Sciatic nerve (tissue), 2 donors: ENCODE measurements around the gene EEF2. TPM values are rescaled to one million over a fixed set of nuclear protein-coding genes. Genes with fewer than 3 reads are reported as not detected.

ENCODE experiments used
- ATAC-seq: fragments of 200-7000 bp; cut with Tn5 transposase; one replicate; pipeline ENCODE4 v1.9.1; 2020; ENCODE audit warnings: mild to moderate bottlenecking, moderate library complexity
- DNase-seq: peaks from one replicate; pipeline ENCODE4 v3.0.0-alpha.2; 2020; ENCODE audit warnings: low spot score
- intact Hi-C: fragments of 100-400 bp; cut with DNase I; formaldehyde crosslinking; loops from one replicate; pipeline ENCODE4 v1.14.2; 2022
- total RNA-seq: library from RNA; stranded (reverse); fragmentation: NEBNext Ultra II Directional; extraction: Animal tissue kit (Norgen Biotek cat#: 25700); gene quantifications from one replicate; pipeline ENCODE4 v1.2.1, GENCODE V29; 2021
- donor health status: DM: no; HTN: no; CAD: no.
- donor health status: DM: no; HTN: no; CAD: no.

Gene EEF2
- total RNA-seq, 1 donor from 2014 or later: 1,381 TPM

GRCh38 chr19:3990815-3991117 is 5.5 kb upstream of the EEF2 start:
- ATAC-seq (no peak), DNase-seq (no peak)
- intact Hi-C loops: no loop called here

DNA sequence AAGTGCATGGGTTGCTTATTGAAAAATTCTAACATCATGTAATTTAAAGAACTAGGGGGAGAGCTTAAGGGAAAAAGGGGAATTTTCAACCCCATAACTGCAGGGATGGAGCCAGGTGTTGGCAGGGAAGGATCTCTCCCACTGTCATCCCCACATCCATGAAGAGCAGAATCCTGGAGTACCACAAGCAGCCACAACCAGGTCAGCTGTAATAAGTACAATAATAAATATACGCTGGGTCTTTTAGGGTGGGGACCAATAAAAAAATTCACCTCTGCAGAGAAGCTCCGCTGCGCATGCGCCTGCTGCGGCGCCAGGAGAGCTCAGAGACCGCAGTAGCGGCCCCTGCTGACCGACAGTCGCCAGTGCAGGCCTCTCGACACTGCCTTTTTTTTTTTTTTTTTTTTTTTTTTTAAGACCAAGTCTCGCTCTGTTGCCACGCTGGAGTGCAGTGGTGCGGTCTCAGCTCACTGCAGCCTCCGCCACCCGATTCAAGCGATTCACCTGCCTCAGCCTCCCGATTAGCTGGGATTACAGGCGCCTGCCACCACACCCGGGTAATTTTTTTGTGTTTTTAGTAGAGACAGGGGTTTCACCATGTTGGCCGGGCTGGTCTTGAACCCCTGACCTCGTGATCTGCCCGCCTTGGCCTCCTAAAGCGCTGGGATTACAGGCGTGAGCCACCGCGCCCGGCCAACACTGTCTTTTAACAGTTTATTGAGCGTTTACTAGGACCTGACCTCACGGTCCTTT is 2.5 kb upstream of the EEF2 start:
- peak; percentile 91 for DNase-seq
- intact Hi-C loops: loop anchor here (10.0 kb wide), 1 partner anchor 217 kb away; no protein-coding TSS in a partner anchor
- peak; percentile 22 for ATAC-seq

DNA sequence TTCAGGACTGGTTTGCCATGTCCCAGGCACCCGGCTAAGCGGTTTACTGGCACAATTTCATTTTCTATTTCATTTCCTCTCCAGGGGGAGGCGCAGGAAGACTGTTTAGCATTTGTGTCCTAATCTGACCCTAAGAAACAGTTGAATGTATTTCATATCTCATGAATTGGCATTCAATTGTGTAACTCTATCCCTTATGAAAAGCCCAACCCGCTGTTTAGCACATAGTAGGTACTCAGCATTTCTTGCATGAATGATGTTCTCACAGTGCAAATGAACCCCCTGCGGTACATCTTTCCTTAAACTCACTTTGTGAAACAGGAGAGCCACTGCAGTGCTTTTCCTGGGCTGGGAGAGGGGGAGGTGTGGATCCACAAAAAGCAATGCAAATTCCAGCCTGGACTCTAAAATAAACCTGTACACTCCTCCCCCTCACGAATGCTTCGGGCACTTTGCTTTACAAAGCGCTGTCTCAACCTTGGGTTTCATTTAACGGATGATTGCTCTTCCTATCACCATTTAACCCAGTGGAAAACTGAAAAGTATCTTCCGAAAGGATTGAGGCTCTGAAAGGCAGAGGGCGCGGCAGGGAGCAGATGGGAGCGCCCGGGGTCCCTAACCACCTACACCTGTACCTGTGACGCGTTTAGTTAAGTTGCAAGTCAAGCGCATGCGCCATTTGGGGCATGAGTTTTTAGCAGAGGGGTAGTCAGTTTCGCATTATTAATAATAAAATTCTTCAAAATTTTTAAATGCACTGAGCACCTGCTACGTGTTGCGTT is 1.2 kb upstream of the EEF2 start:
- intact Hi-C loops: loop anchor here (10.0 kb wide), 1 partner anchor 218 kb away; no protein-coding TSS in a partner anchor
- ATAC-seq: peak; percentile 69
- no peak for DNase-seq

- intact Hi-C loops: loop anchor here (10.0 kb wide), 1 partner anchor 219 kb away; no protein-coding TSS in a partner anchor
- DNase-seq: no peak
- no peak for ATAC-seq
Measured at GRCh38 chr19:3985643-3986259, 488 bp upstream of the EEF2 start.

DNA sequence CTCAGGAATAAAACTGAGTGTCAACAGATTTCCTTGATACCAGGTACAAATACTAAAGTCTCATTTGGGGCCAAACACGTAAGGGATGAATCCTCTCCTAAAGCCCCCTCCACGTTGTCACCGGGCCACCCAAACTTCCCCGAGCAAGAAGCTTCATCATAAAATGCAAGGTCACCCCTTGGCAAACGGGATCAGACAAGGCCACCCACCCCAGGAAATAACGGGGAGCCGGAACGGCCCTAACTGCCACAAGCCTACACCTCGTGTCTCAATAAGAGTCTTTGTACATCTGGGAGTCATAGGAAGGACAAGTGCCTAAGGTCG is 717 bp downstream of the EEF2 start:
- DNase-seq (no peak), ATAC-seq (no peak)
- intact Hi-C loops: loop anchor here (10.0 kb wide), 1 partner anchor 220 kb away; no protein-coding TSS in a partner anchor

DNA sequence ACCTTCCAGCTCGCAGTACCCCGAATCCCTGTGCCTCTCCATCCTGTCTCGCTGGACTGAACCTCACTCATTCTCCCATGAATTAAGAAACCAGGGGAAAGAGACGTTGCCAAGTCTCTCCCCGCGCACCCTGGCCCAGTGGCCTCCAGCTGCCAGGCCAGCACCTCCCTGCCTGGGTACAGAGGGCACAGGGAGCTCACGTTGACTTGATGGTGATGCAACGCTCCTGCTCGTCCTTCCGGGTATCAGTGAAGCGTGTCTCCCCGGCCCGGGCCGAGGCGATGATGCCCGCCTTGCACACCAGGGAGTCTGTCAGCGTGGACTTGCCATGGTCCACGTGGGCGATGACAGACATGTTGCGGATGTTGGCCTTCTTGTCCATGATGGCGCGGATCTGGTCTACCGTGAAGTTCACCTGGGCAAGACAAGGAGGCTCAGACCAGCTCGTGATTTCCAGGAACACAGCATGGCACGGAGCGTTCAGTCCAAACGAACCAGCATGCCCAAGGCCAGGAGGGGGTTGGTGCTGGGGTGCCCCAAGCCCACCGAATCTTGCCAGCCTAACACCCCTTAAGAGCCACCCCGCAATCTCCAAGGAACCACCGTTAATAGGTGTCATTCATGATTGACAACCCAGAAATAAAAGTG is 1.2 kb downstream of the EEF2 start:
- DNase-seq: no peak
- intact Hi-C loops: loop anchor here (10.0 kb wide), 1 partner anchor 221 kb away; no protein-coding TSS in a partner anchor
- ATAC-seq: no peak

- ATAC-seq: no peak
- no peak for DNase-seq
Measured at GRCh38 chr19:3983542-3983914, 1.7 kb downstream of the EEF2 start.

DNA sequence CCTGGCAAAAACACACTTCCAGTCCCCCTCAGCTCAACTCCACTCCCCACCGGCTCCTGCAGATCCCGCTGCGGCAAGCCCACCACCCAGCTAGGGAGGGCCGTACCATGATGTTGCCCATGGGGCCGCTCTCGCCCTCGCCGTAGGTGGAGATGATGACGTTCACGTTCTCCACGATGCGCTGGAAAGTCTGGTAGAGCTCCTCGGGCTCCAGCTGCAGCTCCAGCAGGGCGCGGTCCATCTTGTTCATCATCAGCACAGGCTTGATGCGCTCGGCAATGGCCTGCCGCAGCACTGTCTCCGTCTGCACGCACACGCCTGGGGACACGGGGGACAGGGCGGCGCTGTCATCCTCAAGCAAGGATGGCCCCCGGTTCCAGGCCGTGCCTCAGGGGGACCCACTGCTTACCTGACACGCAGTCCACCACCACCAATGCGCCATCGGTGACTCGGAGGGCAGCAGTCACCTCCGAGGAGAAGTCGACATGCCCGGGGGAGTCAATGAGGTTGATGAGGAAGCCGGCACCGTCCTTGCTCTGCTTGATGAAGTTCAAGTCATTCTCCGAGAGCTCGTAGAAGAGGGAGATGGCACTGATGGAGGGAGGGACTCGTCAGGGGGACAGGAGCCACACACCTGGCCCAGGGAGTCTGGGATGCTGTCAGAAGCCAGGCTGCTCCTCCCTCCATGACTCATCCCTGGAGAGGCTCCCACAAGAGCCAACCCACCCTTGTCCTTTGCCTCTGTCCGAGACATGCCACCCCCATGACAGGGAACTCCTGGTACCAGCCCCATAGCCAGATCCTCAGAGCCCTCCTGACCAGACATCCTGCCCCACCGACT is 2.3 kb downstream of the EEF2 start:
- intact Hi-C loops: loop anchor here (10.0 kb wide), 1 partner anchor 222 kb away; no protein-coding TSS in a partner anchor
- no peak for DNase-seq
- ATAC-seq: no peak

More at GRCh38 chr19:3983542-3983914, 1.7 kb downstream of the EEF2 start:
- intact Hi-C loops: loop anchor here (10.0 kb wide), 1 partner anchor 221 kb away; no protein-coding TSS in a partner anchor

GRCh38 chr19:3981736-3982681 is 3.3 kb downstream of the EEF2 start:
- intact Hi-C loops: loop anchor here (10.0 kb wide), 1 partner anchor 223 kb away; no protein-coding TSS in a partner anchor
- ATAC-seq: no peak
- no peak for DNase-seq

- intact Hi-C loops: loop anchor here (10.0 kb wide), 1 partner anchor 223 kb away; no protein-coding TSS in a partner anchor
- no peak for DNase-seq
- ATAC-seq: no peak
Measured at GRCh38 chr19:3981373-3981735, 3.9 kb downstream of the EEF2 start.

DNA sequence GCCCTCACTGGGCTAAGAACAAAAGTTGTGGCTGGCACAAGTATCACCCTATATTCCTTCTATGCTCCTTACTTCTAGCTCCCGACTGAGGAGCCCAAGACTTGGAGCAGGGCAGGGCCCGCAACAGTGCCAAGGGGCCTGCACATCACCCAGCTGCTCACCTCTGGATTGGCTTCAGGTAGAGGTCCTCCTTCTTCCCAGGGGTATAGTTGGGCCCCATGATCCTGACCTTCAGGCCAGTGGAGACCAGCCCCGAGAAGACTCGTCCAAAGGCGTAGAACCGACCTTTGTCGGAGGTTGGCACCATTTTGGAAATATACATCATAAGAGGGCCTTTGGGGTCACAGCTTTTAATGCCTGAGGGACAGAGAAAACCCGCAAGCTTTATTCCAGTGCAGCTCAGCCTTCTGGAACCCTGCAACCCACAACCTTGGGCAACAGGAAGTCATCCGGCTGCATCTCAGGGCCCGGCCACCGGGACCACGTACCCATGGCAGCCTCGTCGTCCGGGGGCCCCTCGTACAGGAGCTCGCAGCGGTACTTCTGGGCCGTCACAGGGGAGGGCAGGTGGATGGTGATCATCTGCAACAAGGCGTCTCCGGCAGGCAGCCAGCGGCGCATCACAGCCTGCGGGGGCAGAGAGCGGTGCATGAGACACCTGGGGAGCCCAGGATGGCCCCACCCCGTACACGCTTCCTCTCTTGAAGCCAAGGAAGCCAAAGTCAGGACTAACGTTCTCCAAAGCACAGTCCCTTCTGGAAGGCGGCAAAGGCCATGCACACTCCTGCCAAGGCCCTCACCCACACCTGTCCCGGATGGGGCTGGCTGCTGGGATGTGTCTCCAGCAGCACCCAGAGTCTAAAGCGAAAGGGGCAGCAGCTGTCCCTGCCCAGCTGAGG is 4.7 kb downstream of the EEF2 start:
- ATAC-seq (no peak), DNase-seq (no peak)
- intact Hi-C loops: loop anchor here (10.0 kb wide), 1 partner anchor 224 kb away; no protein-coding TSS in a partner anchor

DNA sequence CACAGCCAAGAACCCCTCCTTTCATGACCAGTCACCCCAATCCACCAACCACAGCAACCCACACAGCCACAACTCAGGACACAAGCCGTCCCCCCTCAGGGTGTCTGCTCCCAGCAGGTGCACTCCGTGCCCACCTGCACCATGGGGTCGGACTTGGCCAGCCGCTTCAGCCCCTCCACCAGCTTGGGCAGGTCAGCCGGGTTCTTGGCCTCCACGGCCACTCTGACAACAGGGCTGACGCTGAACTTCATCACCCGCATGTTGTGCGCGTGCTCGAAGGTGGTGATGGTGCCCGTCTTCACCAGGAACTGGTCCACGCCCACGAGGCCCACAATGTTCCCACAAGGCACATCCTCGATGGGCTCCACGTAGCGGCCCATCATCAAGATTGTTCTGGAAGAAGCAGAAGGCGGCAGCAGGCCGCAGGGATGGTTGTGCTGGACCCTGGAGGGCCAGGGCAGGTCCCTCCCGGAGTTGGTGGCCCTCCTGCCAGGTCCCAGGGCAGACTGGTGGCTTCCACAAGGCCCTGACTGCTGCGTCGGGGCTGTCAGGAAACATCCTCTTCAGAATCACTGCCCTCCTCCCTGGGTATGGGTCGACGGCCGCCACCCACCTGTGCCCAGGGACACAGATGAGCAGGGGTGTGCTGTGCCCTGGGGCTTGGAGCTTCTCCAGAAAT is 5.5 kb downstream of the EEF2 start:
- DNase-seq (no peak), ATAC-seq (no peak)
- intact Hi-C loops: loop anchor here (10.0 kb wide), 1 partner anchor 225 kb away; no protein-coding TSS in a partner anchor

GRCh38 chr19:3979289-3979673 is 6.0 kb downstream of the EEF2 start:
- no peak for DNase-seq
- intact Hi-C loops: no loop called here
- ATAC-seq: no peak

- DNase-seq (no peak), ATAC-seq (no peak)
- intact Hi-C loops: no loop called here
Measured at GRCh38 chr19:3978145-3978544, 7.1 kb downstream of the EEF2 start.

- peak; percentile 9 for ATAC-seq
- intact Hi-C loops: no loop called here
- DNase-seq: no peak
Measured at GRCh38 chr19:3977242-3978143, 7.8 kb downstream of the EEF2 start.
